Measurements from ENCODE around the gene GTF2B. TPM values are rescaled to one million over a fixed set of nuclear protein-coding genes. Genes with fewer than 3 reads are reported as not detected.
A peak's percentile ranks its signal among the peaks of the same experiment; 100 is the strongest.
"Not testable (repeated sequence)": the region's sequence is repeated elsewhere in the genome, so short reads cannot be mapped to it uniquely, and the experiment has no call there.

GTF2B gene
- polyA plus RNA-seq, 4 donors = 23.1 to 44.6 (median 37.5) TPM

DNA sequence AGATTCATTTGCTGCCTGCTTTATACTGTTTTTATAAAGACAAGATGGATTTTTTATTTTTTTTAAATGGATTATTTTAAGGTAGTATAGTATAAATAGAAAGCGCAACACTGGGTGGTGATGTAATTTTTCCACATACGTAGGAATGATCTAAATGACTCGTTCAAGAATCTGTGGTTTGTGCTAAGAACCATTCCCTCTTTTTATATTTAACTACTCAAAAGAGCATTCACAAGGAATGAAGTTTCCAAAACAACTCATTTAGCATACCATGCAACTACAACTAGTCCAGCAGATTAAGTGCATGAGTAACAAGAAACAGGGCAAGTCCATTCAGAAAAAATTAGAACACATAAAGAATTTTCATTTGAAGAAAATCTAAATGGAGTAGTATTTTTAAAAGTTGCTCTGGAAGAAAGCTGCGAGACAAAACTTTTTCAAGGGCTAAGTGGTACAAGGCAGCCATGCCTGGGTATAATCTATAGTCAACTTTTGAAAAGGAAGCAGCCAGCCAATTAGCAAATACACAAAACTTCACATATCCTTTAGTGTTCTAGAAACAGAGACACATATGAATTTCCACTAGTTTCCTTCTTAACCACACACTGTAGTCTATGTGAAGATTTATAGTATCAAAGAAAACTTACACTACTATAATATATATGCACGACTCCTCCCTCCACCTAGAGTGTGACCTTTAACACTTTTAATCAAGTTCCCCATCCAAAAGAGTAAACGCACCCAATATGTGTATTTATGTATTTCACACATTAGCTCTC, 23.4 kb downstream of the GTF2B start:
- WGBS, 3 donors = 59 to 66% (median 66%) methylated on average over 6 of the region's 6 CpGs
- Histone ChIP-seq H3K27ac (ENCODE audit: low read depth in 1 of 3, low read length in 2 of 3) (no peak overlapping the region), H3K4me1 (ENCODE audit: control insufficient read depth in 3 of 3, insufficient read depth in 2 of 3, low read depth in 1 of 3, low read length in 2 of 3) (no peaks in the 10 kb centered on the region), H3K9me3 (ENCODE audit: control insufficient read depth in 2 of 2, insufficient read depth in 1 of 2, low read depth in 1 of 2, low read length in 1 of 2) (no peaks in the 10 kb centered on the region), H3K4me3 (ENCODE audit: low read depth in 1 of 3, low read length in 3 of 3) (no peak overlapping the region), H3K27me3 (ENCODE audit: control insufficient read depth in 3 of 3, insufficient read depth in 3 of 3, low read length in 3 of 3) (no peaks in the 10 kb centered on the region), H3K36me3 (ENCODE audit: control insufficient read depth in 3 of 3, insufficient read depth in 2 of 3, low read depth in 1 of 3, low read length in 3 of 3) (peaks cover 0 to 7% (median 3%) of the 10 kb centered on the region in 3 donors)
- DNase-seq = no peak
- no peak for FAIRE-seq

DNA sequence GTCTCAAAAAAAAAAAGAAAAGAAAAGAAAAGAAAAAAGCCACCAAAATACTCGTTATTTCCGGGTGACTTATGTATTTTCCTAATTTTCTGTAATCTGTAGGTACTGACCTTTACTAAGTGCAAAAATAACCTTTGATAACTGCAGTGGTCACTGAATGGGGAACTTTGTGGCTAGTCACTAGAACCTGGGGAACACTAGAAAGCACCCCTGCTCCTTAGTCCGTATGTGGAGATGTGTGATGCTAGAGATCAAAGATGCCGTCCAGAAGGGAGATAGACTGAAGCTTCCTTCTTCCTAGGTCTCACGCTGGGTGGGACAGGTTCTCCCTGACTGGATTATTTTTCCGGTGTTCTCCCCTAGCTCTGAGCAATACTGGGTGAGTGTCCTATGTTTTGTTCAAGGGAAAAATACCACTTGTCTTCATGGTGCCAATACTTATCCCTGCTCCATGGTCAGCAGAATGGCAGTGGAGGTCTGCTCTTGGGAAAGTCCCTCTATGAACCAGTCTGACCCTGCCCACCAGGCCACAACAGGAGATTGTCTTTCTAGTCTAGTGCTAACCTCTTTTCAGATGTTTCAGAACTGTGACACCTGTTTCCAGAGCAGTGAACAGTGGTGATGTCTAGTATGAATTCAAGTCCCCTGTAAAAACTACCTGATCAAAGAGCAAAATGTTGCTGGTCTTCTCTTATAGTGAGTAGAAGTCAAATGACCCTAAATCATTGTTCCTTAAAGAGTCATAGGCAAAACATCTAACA, 39.9 kb downstream of the GTF2B start:
- Histone ChIP-seq H3K27me3 (ENCODE audit: control insufficient read depth in 3 of 3, insufficient read depth in 3 of 3, low read length in 3 of 3) (no peaks in the 10 kb centered on the region), H3K4me3 (ENCODE audit: low read depth in 1 of 3, low read length in 3 of 3) (no peak overlapping the region), H3K36me3 (ENCODE audit: control insufficient read depth in 3 of 3, insufficient read depth in 2 of 3, low read depth in 1 of 3, low read length in 3 of 3) (peaks cover 8 to 24% (median 13%) of the 10 kb centered on the region in 3 donors), H3K27ac (ENCODE audit: low read depth in 1 of 3, low read length in 2 of 3) (no peak overlapping the region), H3K4me1 (ENCODE audit: control insufficient read depth in 3 of 3, insufficient read depth in 2 of 3, low read depth in 1 of 3, low read length in 2 of 3) (no peaks in the 10 kb centered on the region), H3K9me3 (ENCODE audit: control insufficient read depth in 2 of 2, insufficient read depth in 1 of 2, low read depth in 1 of 2, low read length in 1 of 2) (no peaks in the 10 kb centered on the region)
- FAIRE-seq (no peak), DNase-seq (no peak)
- 85 to 93% (median 88%) methylated on average over 6 of the region's 6 CpGs for WGBS, 3 donors

DNA sequence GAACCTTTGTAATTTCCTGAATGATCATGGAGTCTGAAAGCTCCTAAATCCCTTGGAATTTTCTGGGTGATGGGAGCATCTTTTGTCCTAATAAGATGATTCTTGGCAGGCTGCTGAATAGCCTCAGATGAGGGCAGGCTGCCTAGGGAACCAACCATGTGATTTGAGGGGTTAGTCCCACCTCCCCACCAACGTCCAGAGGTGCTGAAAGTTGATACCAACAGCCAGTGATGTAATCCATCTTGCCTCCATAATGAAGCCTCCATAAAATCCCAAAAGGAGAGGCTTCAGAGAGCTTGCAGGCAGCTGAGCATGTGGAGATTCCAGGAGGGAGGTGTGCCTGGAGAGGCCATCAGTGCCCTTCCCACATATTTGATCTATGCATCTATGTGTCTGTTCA, 43.7 kb downstream of the GTF2B start:
- Histone ChIP-seq H3K27me3 (ENCODE audit: control insufficient read depth in 3 of 3, insufficient read depth in 3 of 3, low read length in 3 of 3) (no peaks in the 10 kb centered on the region), H3K4me3 (ENCODE audit: low read depth in 1 of 3, low read length in 3 of 3) (no peak overlapping the region), H3K9me3 (ENCODE audit: control insufficient read depth in 2 of 2, insufficient read depth in 1 of 2, low read depth in 1 of 2, low read length in 1 of 2) (no peaks in the 10 kb centered on the region), H3K27ac (ENCODE audit: low read depth in 1 of 3, low read length in 2 of 3) (peak overlapping the region in 1 of 3 donors; percentile 28), H3K36me3 (ENCODE audit: control insufficient read depth in 3 of 3, insufficient read depth in 2 of 3, low read depth in 1 of 3, low read length in 3 of 3) (peaks cover 0 to 8% (median 3%) of the 10 kb centered on the region in 3 donors), H3K4me1 (ENCODE audit: control insufficient read depth in 3 of 3, insufficient read depth in 2 of 3, low read depth in 1 of 3, low read length in 2 of 3) (no peaks in the 10 kb centered on the region)
- FAIRE-seq (no peak), DNase-seq (no peak)
- 23 to 44% (median 24%) methylated on average over 1 of the region's 1 CpG for WGBS, 3 donors

DNA sequence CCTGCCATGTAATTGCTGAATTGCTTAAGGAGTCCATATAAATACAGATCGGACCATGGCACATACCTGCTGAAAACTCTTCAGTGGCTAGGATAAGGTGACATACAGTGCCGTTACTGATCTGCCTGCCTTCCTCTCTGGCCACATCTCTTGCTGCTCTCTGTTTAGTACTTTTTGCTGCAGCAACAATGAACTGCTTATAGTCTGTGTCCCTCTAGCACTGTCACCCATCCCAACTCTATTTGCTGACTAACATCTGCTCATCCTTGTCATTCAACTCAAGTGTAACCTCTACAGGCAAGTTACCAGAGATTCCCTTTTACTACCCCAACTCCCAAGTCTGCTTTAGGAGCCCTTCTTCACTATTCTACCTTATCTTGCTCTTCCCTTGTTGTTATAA, 65.6 kb downstream of the GTF2B start:
- Histone ChIP-seq H3K27me3 (ENCODE audit: control insufficient read depth in 3 of 3, insufficient read depth in 3 of 3, low read length in 3 of 3) (no peaks in the 10 kb centered on the region), H3K36me3 (ENCODE audit: control insufficient read depth in 3 of 3, insufficient read depth in 2 of 3, low read depth in 1 of 3, low read length in 3 of 3) (peaks cover 0 to 20% (median 18%) of the 10 kb centered on the region in 3 donors), H3K4me3 (ENCODE audit: low read depth in 1 of 3, low read length in 3 of 3) (no peak overlapping the region), H3K27ac (ENCODE audit: low read depth in 1 of 3, low read length in 2 of 3) (no peak overlapping the region), H3K9me3 (ENCODE audit: control insufficient read depth in 2 of 2, insufficient read depth in 1 of 2, low read depth in 1 of 2, low read length in 1 of 2) (no peaks in the 10 kb centered on the region), H3K4me1 (ENCODE audit: control insufficient read depth in 3 of 3, insufficient read depth in 2 of 3, low read depth in 1 of 3, low read length in 2 of 3) (no peaks in the 10 kb centered on the region)
- FAIRE-seq = no peak
- 92 to 94% (median 93%) methylated on average over 2 of the region's 2 CpGs for WGBS, 3 donors
- no peak for DNase-seq

DNA sequence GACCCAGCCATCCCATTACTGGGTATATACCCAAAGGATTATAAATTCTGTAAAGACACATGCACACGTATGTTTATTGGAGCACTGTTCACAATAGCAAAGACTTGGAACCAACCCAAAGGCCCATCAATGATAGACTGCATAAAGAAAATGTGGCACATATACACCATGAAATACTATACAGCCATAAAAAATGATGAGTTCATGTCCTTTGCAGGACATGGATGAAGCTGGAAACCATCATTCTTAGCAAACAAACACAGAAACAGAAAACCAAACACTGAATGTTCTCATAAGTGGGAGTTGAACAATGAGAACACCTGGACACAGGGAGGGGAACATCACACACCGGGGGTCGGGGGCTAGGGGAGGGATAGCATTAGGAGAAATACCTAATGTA, 71.7 kb downstream of the GTF2B start:
- DNase-seq; H3K27me3 ChIP-seq (ENCODE audit: control insufficient read depth in 3 of 3, insufficient read depth in 3 of 3, low read length in 3 of 3); H3K4me3 ChIP-seq (ENCODE audit: low read depth in 1 of 3, low read length in 3 of 3); H3K9me3 ChIP-seq (ENCODE audit: control insufficient read depth in 2 of 2, insufficient read depth in 1 of 2, low read depth in 1 of 2, low read length in 1 of 2); FAIRE-seq; H3K4me1 ChIP-seq (ENCODE audit: control insufficient read depth in 3 of 3, insufficient read depth in 2 of 3, low read depth in 1 of 3, low read length in 2 of 3); H3K27ac ChIP-seq (ENCODE audit: low read depth in 1 of 3, low read length in 2 of 3): not testable (repeated sequence)
- WGBS, 3 donors = 96 to 100% (median 98%) methylated on average over 3 of the region's 3 CpGs
- peaks cover 0 to 34% (median 5%) of the 10 kb centered on the region in 3 donors for H3K36me3 ChIP-seq (ENCODE audit: control insufficient read depth in 3 of 3, insufficient read depth in 2 of 3, low read depth in 1 of 3, low read length in 3 of 3)

DNA sequence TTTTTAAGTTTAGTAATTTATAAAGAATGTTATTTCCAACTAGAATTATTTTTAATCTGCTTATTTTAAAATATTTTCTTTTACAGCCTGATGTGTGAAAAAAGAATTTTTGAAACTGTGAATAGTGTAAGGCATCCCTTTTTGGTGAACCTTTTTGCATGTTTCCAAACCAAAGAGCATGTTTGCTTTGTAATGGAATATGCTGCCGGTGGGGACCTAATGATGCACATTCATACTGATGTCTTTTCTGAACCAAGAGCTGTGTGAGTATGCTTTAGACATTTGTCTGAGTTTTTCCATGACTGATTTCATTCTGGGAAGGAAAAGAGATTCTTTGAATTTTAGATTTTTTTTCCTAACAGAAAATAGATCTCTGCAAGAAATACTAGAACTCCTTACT, 77.9 kb downstream of the GTF2B start:
- Histone ChIP-seq H3K27ac (ENCODE audit: low read depth in 1 of 3, low read length in 2 of 3) (no peak overlapping the region), H3K4me3 (ENCODE audit: low read depth in 1 of 3, low read length in 3 of 3) (no peak overlapping the region), H3K9me3 (ENCODE audit: control insufficient read depth in 2 of 2, insufficient read depth in 1 of 2, low read depth in 1 of 2, low read length in 1 of 2) (no peaks in the 10 kb centered on the region), H3K36me3 (ENCODE audit: control insufficient read depth in 3 of 3, insufficient read depth in 2 of 3, low read depth in 1 of 3, low read length in 3 of 3) (peaks cover 2 to 33% (median 4%) of the 10 kb centered on the region in 3 donors), H3K4me1 (ENCODE audit: control insufficient read depth in 3 of 3, insufficient read depth in 2 of 3, low read depth in 1 of 3, low read length in 2 of 3) (no peaks in the 10 kb centered on the region), H3K27me3 (ENCODE audit: control insufficient read depth in 3 of 3, insufficient read depth in 3 of 3, low read length in 3 of 3) (no peaks in the 10 kb centered on the region)
- FAIRE-seq = no peak
- 90 to 96% (median 92%) methylated on average over 1 of the region's 1 CpG for WGBS, 3 donors
- no peak for DNase-seq

DNA sequence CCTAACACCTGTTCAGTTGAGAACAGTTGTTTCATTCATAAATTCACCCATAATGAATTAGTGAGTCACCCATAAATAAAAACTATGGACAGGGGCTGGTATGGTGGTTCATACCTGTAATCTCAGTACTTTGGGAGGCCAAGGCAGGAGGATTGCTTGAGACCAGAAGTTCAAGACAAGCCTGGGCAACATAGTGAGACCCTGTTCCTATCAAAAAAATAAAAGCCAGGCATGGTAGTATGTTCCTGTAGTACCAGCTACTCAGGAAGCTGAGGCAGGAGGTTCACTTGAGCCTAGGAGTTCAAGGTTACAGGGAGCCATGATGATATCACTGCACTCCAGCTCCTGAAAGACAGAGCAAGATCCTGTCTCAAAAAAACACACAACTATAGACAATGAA, 79.0 kb downstream of the GTF2B start:
- Histone ChIP-seq H3K4me1 (ENCODE audit: control insufficient read depth in 3 of 3, insufficient read depth in 2 of 3, low read depth in 1 of 3, low read length in 2 of 3) (no peaks in the 10 kb centered on the region), H3K36me3 (ENCODE audit: control insufficient read depth in 3 of 3, insufficient read depth in 2 of 3, low read depth in 1 of 3, low read length in 3 of 3) (peaks cover 2 to 32% (median 4%) of the 10 kb centered on the region in 3 donors), H3K27me3 (ENCODE audit: control insufficient read depth in 3 of 3, insufficient read depth in 3 of 3, low read length in 3 of 3) (no peaks in the 10 kb centered on the region), H3K9me3 (ENCODE audit: control insufficient read depth in 2 of 2, insufficient read depth in 1 of 2, low read depth in 1 of 2, low read length in 1 of 2) (no peaks in the 10 kb centered on the region), H3K4me3 (ENCODE audit: low read depth in 1 of 3, low read length in 3 of 3) (no peak overlapping the region), H3K27ac (ENCODE audit: low read depth in 1 of 3, low read length in 2 of 3) (no peak overlapping the region)
- FAIRE-seq (no peak), DNase-seq (no peak)

DNA sequence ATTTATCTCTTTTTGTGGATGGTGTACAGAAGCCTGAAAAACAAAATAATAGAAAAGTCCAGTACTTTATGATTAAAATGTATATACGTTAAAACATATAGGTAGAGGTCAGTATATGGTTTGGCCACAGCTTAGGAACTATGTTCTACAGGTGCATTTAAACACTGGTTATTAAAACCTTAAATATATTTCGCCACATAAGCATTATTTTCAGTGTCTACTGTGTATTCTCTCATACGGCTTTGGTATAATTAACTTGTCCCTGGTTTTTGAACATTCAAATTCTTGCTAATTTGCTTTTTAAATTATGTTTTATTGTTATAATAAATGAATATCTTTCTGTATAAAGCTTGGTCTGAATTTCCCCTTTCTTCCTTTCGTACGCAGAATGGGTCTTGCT, 87.9 kb downstream of the GTF2B start:
- H3K4me3 ChIP-seq (ENCODE audit: low read depth in 1 of 3, low read length in 3 of 3) = no peak overlapping the region
- H3K27me3 ChIP-seq (ENCODE audit: control insufficient read depth in 3 of 3, insufficient read depth in 3 of 3, low read length in 3 of 3) = no peaks in the 10 kb centered on the region
- no peaks in the 10 kb centered on the region for H3K4me1 ChIP-seq (ENCODE audit: control insufficient read depth in 3 of 3, insufficient read depth in 2 of 3, low read depth in 1 of 3, low read length in 2 of 3)
- FAIRE-seq = no peak
- H3K27ac ChIP-seq (ENCODE audit: low read depth in 1 of 3, low read length in 2 of 3) = no peak overlapping the region
- no peak for DNase-seq
- H3K36me3 ChIP-seq (ENCODE audit: control insufficient read depth in 3 of 3, insufficient read depth in 2 of 3, low read depth in 1 of 3, low read length in 3 of 3) = peaks cover 5 to 28% (median 17%) of the 10 kb centered on the region in 3 donors
- peaks cover 0 to 10% of the 10 kb centered on the region in 2 donors for H3K9me3 ChIP-seq (ENCODE audit: control insufficient read depth in 2 of 2, insufficient read depth in 1 of 2, low read depth in 1 of 2, low read length in 1 of 2)
- WGBS, 3 donors = 95 to 97% (median 97%) methylated on average over 5 of the region's 5 CpGs
